IPS DF 4.7 (cell line): ENCODE results near the gene PGAM2.

Experiments used
- DNase-seq: peaks from one replicate; pipeline ENCODE4 v3.0.0-alpha.2; 2013; ENCODE audit warnings: low spot score; ENCODE audit errors: extremely low read depth

Gene PGAM2

DNA sequence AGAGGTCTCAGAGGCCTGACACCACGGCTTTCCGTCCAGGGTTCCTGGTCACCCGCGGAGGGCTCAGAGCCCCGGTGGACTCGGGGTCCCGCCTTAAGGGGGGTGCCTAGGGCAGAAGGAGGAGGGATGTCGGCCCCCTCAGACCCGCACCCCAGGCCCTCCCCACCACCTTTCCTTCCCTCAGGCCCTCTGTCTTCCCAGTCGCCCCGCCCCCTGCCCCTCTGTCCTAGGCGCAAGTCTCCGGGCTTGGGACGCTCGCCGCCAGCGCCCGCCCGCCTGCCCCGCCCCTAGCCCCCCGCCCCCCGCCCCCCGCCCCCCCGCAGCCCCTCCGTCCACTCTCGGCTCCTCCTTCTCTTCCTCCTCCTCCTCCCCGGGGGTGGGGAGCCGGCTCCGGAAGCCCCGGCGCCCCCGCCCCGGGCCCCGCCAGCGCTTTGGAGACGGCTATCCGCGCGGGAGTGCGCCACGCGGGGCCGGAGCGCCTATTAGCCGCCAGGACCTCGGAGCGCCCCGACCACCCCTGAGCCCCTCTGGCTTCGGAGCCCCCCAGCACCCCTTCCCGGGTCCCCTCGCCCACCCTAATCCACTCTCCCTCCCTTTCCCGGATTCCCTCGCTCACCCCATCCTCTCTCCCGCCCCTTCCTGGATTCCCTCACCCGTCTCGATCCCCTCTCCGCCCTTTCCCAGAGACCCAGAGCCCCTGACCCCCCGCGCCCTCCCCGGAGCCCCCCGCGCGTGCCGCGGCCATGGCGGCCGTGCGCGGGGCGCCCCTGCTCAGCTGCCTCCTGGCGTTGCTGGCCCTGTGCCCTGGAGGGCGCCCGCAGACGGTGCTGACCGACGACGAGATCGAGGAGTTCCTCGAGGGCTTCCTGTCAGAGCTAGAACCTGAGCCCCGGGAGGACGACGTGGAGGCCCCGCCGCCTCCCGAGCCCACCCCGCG lies 38.8 kb upstream of the PGAM2 start, which contains the start of gene AEBP1:
TSS of gene AEBP1 (plus strand) at position 423 of the 937 bp plus-strand sequence. CDS start at position 744, 321 bp downstream.
- no peak for DNase-seq

DNA sequence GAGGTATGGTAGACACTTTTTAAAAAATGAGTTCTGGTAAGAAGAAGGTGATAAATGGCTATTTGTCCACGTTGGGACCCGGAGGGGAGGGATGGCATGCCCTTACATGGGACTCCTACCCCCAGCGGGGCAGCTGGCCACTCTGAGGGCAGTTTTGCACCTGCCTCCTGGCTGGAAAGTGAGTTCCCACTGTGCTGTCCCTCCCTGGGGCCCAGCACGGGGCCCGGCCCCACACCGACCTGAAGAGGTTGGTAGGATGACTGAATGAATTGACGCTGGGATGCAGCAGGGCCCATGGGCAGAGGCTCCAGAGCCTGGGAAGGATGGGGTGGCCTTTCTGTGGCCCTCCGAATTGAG lies 38.2 kb upstream of the PGAM2 start:
- DNase-seq = no peak

GRCh38 chr7:44102846-44103565 lies 37.6 kb upstream of the PGAM2 start:
- no peak for DNase-seq

GRCh38 chr7:44101966-44102845 lies 36.8 kb upstream of the PGAM2 start:
- DNase-seq = no peak

GRCh38 chr7:44101303-44101965 lies 36.1 kb upstream of the PGAM2 start:
- DNase-seq = no peak

DNA sequence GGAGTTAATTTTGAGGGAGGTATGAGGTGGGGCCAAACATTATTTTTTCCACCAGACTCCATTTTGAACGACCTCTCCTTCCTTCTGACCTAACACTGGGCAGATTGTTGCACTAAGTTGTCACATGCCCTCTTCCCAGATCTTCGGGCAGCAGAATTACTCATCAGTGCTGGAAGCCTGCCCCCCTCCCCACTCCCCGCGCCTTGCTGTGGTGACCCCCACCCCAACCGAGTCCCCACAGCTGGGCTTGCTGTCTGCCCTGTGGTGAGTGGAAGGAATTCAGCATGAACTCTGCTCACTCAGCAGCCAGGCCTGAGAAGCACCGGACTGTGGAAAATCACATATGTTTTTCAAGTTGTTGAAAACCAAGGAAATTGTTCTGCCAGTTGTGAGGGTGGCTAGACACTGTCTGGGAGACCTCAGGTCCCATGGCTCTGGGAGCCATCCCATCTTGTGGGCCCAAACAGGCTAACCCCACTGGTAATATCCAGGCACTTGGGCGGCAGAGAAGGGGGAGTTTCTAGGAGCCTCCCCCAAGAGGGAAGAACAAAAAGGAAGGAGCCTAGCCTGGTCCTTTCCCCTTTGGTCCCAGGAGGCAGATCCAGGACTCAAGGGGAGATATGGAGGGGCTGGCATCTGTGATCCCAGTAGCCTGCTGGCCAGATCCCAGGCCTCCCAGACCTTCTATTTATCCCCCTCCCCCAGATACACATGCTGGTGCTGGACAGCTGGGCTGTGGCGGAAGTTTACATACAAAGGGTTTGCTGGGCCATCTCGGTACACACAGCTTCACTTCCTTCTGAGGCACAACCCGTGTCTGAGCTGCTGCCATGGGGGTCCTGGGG lies 35.3 kb upstream of the PGAM2 start:
- no peak for DNase-seq

DNA sequence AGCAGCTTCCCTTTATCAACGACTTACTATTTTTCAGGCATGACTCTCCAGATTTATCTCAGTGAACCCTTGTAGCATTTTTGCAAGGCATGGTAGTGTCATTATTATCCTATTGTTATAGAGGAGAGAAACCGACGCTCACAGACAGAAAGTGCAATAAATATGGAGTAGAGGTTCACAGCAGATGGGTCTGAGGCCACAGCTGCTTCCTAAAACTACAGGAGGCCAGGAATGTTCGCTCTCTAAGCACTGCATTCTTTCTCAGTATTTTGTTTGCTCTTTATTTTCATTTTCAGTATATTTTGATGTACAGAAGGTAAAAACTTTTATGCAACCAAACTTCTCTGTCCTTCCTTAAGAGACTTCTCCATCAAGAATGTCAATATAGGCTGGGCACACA lies 34.3 kb upstream of the PGAM2 start:
- DNase-seq = no peak

- DNase-seq = no peak
These were observed 33.0 kb upstream of the PGAM2 start for GRCh38 chr7:44098092-44099068.

- DNase-seq = no peak
These were observed 31.9 kb upstream of the PGAM2 start for GRCh38 chr7:44097064-44097932.

GRCh38 chr7:44096326-44096881 lies 31.0 kb upstream of the PGAM2 start:
- DNase-seq = no peak

DNA sequence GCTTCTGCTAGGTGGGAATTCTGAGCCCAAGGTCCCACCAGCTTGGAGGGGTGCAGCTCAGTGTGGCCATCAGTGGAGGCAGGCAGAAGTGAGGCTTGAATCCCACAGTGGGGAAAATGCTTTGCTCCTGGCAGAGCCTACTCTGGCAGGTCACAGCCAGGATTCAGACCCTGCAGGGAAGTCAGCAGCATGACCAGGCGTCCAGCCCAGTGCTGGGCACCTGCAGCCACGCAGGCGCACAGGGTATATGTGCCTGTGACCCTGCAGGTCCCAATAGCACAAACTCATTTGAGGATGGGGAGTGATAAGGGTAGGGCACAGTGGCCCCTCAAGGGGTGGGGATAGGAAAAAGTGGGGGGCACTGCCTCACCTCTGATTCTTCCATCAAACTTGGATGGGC lies 30.4 kb upstream of the PGAM2 start:
- DNase-seq = no peak

- no peak for DNase-seq
These were observed 29.7 kb upstream of the PGAM2 start for GRCh38 chr7:44094883-44095592.

- no peak for DNase-seq
These were observed 29.0 kb upstream of the PGAM2 start for GRCh38 chr7:44094365-44094764.

- DNase-seq = no peak
These were observed 27.8 kb upstream of the PGAM2 start for GRCh38 chr7:44093102-44093641.

DNA sequence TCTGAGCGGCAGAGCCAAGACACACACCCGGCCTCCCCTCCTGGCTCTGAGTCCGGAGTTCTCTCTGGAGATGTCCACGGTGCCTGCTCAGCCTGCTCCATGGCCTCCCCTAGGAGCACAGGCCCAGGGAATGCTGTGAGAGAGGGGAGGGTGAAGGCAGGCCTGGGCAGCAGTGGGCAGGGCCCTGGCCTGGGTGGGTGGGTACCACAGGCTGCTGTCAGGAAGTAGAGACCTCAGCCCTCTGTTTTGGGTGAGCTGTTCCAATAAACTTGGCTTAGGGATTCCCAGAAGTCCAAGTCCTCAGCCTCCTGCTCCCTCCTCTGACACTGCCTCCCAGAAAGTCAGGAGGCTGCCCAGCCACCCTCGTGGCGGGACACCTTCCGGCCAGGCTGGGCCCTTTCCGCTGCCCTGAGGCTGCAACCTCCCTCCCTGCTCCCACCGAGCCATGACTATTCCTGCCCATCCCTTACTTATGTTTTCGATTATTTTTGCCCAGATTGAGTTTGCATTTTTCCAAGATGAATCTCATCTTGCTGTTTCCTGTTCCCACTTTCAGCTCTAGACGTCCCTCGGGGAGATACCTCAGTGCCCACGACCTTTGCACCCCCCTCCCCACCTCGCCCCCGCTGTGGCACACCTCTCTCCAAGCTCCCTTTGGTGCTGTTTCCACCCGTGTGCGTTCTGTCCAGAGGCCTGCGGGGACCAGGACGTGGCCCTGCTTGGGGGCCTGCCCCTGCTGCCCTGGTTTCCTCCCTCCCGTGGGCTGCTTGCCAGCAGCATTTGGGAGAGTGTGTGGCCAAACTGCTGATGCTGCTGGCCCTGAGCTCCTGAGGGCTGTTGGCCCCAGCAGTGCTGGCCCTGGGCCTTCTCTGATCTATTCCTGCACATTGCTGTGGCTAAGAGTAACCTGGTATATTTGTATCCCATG lies 22.8 kb upstream of the PGAM2 start:
- DNase-seq = no peak

DNA sequence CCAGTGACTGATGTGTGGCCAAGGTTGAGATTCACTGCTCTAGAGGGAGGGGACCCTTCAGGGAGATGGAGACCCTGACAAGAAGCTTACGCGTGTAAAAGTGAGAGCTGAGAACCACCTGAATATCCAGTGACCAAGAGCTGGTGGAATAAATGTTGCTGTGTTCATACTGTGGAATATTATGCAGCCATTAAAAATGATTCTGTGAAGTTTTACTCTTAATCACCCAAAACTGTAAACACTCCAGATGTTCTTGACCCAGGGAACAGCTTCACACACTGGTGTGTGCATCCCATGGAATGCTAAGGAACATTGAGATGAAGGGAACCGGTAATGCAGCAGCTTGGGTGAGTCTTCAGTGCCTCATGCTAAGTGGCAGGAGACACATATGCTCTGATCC lies 21.3 kb upstream of the PGAM2 start:
- DNase-seq = no peak
